HG03460 (cell line): ENCODE results near the gene EMILIN2.

Experiments
- ATAC-seq: cut with Tn5 transposase; IDR thresholded peaks from one replicate; pipeline ENCODE4 v1.9.1; 2021; ENCODE audit not compliant: unreplicated experiment

EMILIN2 gene

DNA sequence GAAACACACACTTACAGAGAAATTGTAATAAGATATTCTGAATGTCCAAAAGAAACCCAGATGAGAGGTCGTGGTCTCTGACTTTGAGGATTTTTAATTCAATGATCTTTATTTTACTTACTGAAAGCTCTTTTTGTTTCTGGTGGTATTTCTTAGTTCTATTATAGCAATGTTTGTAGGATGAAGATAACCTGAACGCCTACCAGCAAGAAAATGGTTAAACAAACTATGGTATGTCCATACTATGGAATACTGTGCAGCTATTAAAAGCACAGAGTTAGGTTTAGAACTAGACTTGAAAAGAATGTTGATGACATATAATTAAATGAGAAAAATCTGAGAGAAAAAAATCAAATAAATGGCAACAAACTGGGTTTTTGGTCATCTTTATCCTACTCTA is 105.8 kb downstream of the EMILIN2 start:
- no peak for ATAC-seq

DNA sequence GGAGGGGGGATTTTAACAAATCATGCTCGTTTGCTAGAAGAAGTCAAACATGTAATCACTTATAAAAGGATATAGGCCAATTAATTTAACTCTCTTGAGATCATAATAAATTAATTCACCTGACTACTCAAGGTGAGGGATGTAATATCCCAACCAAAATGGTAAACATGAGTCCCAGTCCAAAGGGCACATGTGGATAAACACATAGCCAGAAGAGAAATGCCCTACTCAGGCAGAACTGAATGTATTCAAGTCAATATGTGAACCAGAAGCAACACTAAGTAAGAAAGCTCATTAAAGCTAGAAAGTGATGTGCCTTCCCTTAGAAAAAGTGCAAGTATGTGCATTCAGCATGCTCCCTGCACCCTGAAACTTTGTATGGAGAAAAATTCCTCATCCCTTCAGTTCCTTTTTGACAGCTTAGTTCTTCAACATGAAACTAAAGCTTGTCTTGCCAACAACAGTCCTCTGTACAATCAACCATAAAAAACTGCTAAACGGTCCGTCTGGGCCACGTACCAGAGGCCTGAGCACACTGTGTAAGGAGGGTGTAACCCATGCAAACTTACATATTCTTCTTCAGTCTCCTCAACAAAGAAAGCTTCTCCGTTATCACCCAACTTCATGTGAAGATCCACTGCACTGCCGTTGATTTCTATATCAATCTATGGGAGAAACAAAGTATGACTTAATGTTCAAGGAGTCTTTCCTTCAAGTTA is 107.3 kb downstream of the EMILIN2 start:
- no peak for ATAC-seq

DNA sequence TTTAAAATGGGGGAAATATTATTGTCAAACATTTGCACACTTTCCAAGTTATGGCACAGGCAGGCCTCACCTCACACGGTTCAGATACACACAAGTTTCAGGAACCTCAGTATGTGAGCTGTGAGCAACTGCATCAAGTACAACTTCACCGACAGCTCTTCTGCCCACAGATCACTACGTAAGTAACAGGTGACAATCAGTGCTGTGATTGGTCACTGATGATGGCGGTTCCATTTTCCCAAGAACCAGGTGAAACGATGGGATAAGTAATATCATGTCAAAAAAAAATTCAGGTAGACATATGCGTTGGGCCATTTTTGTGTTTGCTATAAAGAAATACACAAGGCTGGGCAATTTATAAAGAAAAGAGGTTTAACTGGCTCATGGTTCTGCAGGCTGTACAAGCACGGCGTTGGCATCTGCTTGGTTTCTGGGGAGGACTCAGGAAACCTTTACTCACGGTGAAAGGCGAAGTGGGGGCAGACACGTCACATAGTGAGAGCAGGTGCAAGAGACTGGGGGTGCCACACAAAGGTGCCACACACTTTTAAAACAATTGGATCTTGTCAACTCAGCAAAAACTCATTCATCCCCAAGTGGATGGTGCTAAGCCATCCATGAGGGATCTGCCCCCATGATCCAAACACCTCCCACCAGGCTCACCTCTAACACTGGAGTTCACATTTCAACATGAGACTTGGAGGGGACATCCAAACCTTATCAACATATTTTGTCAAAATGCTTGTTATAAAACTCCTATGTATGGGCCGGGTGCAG is 108.3 kb downstream of the EMILIN2 start:
- no peak for ATAC-seq

DNA sequence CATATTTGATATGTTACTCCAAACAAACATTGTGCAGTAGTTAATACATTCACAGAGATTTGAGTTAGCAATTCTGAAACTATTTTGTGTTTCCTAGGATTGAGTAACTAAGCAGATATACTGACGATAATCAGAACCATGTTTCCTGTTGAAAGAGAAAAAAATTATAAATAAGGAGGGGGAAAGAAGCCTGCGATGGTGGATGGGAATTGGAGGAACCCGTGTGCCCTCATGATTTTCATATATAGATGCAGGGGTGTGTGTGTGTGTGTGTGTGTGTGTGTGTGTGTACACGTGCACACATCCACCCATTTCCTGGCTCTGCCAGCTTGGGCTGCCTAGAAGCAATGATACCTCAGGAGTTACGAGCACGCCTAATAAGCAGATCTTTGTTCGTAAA is 109.2 kb downstream of the EMILIN2 start:
- ATAC-seq, result no peak

DNA sequence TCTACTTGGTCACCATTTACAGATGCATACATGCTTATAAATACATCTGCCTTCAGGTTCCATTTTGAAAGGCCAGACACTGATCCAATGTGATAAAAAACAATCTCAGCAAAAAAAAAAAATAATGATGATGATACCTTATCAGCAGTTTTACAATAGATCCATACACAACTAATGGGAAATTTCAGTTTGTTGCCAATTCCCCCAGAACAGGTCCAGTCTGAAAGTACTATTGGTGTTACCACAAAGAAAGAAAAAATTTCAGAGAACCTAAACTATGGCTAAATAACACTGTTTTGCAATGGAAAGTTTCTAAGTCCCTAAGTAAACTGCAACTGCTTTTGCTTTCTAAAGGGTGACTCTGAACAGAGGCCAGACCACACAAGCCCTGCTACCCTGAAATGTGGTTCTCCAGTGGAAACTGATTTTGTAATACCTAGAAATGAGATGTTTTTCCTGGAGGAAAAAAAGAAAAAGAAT is 112.1 kb downstream of the EMILIN2 start:
- ATAC-seq, result peak; percentile 41

DNA sequence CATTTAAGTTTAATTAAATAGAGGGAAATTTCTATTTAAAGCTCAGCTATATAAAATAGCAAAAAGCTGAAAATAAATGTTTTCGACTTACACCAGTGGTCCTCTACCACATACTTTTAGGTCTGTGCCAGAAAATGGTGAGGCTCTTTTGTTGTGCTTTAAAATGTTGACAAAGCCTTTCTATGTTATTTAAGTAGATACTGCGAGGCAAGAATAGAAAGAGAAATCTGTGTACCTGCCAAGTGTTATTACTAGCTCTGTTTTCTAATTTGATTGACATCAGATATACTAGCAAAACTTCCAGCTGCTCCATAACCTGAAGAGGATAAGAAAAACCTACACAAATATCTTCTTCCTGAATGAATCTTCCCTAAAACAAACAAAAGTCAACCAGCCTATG is 112.5 kb downstream of the EMILIN2 start:
- ATAC-seq, result no peak

DNA sequence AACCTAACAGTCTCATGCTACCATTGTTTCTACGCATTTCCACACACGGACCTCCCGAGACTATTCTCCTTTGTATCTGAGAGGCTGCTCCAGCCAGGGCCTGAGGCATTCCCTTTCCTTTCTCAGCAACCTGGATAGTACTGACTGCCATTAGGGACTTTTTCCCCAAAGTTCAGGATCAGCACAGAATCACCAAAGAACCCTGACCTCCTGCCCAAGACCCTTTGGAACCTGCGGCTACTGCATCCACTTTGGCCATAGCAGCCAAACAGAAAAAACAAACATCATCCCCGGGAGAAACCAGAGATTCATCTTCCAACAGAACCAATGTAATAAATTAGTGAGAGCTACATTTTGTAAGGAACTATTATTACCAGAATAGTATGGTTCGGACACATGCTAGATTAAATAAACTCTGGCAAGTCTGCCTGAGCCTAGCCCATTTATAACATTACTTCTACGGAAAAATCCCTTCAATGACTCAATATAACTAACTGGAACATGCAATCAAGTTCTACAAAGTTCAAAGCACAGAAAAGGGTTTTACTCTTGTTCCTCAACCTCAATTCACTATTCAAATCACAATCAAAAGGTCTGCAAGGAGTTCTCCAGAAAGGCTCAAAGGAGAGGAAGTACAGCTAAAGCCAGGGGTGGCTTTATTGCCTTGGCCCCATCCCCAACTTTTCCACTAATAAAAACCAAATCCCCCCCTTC is 114.3 kb downstream of the EMILIN2 start:
- no peak for ATAC-seq

DNA sequence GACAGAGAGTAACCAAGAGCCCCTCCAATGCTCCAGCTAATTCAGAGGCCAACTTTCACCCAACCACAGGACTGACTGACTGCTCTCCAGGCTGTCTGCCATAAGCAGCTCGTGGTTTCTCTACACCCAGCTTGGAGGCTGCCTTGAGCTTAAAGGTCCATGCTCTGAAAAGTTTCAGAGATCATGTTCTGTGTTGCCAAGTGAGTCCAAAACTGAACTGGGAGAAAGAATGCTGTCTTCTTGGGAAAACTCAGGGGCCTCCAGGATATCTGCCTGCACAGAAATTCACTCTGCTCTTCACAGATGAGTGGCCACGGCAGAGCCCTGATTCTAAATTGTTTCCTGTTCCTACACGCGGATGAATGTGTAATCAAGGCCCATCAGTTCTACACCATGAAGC is 115.0 kb downstream of the EMILIN2 start:
- ATAC-seq, result no peak

DNA sequence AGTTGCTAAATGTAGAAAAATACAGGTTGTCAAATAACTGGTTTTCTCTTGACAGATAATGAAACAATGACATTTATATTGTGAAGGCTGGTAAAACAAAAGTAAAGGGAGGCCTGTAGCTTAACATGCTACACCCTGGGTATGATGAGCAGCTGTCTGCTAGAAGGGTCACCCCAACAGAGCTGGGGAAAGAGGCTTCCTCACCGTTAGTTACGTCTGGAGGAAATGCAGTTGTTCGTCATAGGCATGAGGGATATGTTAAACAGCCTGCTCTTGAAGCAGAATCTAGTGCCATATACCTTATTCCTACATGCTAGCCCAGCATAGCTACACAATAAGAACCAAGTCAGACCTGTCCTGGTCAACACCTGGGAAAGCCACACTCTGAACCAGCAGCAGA is 116.2 kb downstream of the EMILIN2 start:
- ATAC-seq, result no peak

DNA sequence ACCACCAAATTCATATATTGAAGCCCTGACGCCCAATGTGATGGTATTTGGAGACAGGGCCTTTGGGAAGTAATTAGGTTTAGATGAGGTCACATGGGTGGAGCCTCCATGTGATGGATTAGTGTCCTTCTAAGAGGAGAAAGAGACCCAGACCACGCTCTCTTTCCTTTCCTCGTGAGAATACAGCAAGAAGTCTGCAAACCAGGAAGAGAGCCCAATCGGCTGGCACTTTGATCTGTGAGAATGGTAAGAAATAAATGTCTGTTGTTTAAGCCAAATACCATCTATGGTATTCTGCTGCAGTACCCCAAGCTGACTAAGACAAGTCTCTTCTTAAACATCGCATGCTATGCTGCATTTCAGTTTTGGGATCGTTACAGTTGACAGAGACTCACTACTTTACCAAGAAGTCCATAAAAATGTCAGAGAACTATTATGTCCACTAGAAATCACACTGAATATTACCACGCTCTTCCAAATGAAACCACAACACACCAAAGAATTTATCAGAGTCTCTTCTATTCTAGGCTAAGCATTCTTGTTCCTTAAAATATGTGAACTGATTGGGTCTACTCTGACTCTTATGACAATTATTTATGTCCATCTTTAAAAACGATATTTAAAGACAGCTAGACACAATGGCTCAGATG is 117.7 kb downstream of the EMILIN2 start:
- ATAC-seq, result no peak
